Lower leg skin (tissue), 3 donors: ENCODE measurements around the gene APBA3.

Experiments
- POLR2A ChIP-seq, 2 donors: fragments of 450-650 bp; IDR thresholded peaks; one replicate each; pipeline ENCODE4 v1.6.1; 2016 to 2017; ENCODE audit warnings: antibody characterized with exemption in 2 of 2, mild to moderate bottlenecking in 1 of 2, moderate library complexity in 1 of 2
- TF ChIP-seq, protein P1 (sequence below), 3 donors: fragments of 450-650 bp; IDR thresholded peaks; one replicate each; pipeline ENCODE4 v1.5.1; 2016; ENCODE audit warnings: antibody characterized with exemption in 3 of 3, mild to moderate bottlenecking in 3 of 3, moderate library complexity in 2 of 3

DNA sequence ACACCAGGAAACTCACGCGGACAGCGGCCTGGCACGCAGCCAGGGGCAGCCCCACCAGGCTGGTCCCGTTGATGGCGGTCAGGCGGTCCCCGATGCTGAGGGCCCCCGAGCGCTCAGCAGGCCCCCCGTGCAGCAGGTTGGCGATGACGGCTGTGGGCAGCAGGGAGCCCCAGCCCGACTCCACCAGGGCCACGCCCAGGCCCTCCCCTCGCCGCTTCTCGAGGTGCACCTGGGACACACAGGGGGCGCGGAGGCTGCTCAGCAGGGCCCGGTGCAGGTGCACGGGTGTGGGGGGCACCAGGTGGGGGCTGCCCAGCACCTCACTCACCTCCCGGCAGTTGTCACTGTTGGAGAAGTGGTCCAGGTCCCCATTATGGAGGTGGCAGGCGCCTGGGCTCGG is 9.0 kb downstream of the APBA3 start:
- no peak for TF ChIP-seq POLR2A (IDR thresholded peaks at IDR 0.05)
- TF ChIP-seq, protein P1, sequence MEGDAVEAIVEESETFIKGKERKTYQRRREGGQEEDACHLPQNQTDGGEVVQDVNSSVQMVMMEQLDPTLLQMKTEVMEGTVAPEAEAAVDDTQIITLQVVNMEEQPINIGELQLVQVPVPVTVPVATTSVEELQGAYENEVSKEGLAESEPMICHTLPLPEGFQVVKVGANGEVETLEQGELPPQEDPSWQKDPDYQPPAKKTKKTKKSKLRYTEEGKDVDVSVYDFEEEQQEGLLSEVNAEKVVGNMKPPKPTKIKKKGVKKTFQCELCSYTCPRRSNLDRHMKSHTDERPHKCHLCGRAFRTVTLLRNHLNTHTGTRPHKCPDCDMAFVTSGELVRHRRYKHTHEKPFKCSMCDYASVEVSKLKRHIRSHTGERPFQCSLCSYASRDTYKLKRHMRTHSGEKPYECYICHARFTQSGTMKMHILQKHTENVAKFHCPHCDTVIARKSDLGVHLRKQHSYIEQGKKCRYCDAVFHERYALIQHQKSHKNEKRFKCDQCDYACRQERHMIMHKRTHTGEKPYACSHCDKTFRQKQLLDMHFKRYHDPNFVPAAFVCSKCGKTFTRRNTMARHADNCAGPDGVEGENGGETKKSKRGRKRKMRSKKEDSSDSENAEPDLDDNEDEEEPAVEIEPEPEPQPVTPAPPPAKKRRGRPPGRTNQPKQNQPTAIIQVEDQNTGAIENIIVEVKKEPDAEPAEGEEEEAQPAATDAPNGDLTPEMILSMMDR (IDR thresholded peaks at IDR 0.05) = no peak
